PC-9 (cell line): ENCODE results near the gene CYBC1.

Source experiments
- EZH2 ChIP-seq: fragments of 200-600 bp; sonication (generic); IDR thresholded peaks from 2 replicates; pipeline ENCODE4 v1.8.0; 2017; ENCODE audit warnings: antibody characterized with exemption, low read depth
- TF ChIP-seq, protein P1 (sequence below): fragments of 200-600 bp; sonication (generic); conservative IDR thresholded peaks from 2 replicates; pipeline ENCODE4 v1.6.1; 2017; ENCODE audit warnings: mixed run types, antibody characterized with exemption, mild to moderate bottlenecking, moderate library complexity

DNA sequence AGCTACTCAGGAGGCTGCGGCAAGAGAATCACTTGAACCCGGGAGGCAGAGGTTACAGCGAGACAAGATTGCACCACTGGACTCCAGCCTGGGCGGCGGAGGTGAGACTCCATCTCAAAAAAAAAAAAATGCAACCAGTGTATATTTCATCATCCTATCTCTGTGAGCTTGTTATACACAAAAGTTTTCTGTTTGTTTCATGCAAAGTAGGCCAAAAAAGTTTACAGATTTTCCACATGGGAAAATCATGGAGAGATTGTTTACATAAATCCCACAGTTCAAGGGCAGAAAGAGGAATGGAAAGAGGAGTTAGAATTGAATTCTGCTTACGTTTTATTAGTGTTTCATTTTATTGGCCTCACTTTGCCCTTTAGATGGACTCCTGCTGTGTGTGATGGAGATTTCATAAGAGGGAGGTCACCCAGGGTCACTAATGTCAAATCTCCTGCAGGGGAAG is 32.7 kb upstream of the CYBC1 start:
- TF ChIP-seq, protein P1, sequence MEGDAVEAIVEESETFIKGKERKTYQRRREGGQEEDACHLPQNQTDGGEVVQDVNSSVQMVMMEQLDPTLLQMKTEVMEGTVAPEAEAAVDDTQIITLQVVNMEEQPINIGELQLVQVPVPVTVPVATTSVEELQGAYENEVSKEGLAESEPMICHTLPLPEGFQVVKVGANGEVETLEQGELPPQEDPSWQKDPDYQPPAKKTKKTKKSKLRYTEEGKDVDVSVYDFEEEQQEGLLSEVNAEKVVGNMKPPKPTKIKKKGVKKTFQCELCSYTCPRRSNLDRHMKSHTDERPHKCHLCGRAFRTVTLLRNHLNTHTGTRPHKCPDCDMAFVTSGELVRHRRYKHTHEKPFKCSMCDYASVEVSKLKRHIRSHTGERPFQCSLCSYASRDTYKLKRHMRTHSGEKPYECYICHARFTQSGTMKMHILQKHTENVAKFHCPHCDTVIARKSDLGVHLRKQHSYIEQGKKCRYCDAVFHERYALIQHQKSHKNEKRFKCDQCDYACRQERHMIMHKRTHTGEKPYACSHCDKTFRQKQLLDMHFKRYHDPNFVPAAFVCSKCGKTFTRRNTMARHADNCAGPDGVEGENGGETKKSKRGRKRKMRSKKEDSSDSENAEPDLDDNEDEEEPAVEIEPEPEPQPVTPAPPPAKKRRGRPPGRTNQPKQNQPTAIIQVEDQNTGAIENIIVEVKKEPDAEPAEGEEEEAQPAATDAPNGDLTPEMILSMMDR, result no peak
- no peak for TF ChIP-seq EZH2
